LoVo (cell line): ENCODE data around the gene CALML3.

ENCODE experiments used
- DNase-seq: peaks from one replicate; pipeline ENCODE4 v3.0.0-alpha.2; 2016; ENCODE audit warnings: low spot score

Gene CALML3

DNA sequence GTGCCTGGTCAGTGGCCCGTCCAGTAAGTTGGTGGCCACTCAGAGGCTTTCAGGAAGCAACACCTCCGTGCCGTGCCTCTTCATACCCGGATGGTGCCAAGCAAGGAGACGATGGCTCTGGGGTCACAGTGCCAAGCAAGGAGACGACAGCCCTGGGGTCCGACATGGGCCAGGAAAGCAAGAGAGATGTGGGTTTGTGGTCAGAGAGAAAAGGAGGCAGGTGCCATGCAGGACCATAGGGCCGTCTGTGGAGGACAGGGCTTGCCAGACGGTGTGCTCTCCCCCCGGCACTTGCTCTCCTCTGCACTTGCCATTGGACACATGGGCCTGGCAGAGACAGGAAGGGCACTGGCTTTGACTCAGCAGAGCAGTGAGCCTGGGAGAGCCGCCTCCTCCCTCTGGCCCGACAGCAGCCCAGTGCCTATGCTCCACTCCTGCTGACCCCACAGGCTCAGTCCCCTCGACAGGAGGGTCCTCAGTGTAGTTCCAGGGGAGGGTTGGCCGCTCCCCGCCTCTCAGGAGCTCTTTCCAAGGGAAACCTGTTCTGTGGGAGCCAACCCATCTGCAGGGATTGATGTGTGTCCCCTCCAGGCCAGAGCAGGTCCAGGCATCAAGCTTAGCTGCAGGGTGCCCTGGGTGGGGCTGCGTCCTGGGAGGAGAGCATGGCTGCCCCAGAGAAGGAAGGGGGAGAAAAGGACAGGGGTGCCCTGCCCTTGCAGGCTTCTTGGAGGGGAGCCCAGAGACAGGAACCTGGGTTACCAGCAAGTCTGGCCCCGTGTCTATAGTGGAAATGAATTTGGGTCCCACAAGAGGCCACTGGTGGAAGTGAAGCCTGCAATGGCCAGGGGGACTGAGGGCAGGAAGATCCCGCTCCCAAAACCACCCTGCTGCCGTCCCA lies 17.8 kb upstream of the CALML3 start:
- DNase-seq, result no peak

DNA sequence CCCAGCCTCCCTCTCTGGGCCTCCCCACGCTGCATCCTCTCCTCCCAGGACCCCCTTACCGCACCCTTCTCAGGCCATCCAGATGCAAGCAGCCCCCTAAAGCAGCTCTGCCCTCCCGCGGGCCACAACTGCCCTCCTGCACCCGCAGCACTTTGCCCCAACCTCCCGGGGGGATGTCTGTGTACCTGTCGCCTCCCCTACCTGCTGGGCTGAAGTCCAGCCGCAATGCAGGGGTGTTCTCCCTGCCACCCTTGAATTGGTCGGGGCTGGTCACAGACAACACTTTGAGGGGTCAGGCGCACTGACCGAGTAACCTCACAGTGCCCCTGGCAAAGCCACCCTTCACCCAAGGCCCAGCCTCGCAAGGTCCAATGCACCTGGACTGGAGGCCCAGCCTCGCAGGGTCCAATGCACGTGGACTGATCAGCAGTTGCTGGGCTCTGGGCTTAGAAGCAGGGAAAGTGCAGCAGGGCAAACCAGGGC lies 17.1 kb upstream of the CALML3 start:
- DNase-seq, result no peak

DNA sequence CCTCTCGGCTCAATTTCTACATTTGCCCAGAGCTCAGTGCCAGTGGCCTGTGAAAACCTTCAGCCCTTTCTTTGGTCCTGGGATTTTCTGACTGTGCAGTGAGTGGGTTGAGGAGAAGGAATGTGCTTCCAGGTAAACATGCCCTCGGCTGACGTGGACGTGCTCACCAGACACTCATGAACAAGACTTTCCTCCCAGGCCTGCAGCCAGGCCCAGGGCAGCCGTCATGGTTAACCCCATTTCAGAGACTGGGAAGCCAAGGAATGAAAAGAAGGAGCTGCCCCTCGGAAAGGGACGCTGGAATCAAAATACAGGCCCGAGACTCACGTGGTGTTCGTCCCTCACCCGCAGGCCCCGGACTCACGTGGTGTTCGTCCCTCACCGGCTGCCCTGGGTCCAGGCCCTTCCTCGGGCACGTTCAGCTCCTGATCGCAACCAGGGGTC lies 16.6 kb upstream of the CALML3 start:
- no peak for DNase-seq

GRCh38 chr10:5508786-5509185 lies 16.0 kb upstream of the CALML3 start:
- no peak for DNase-seq

DNA sequence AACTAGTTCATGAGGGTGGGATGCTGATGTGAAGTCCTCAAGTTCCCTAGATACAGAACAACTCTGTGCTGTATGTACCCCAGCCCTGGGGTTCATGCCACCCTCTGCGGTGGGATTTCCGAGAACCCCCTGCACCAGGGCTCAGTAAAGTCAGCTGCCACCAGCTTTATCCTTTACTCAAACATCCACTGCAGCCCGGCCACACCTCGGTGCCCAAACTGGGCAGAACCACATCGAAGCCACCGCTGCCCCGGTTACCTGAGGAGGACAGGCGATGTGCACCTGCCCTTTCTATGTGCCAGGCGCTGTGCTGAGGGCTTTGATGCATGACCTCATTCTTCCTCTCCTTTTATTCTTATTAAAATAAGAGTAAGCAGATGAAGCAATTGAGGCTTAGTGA lies 15.5 kb upstream of the CALML3 start:
- DNase-seq, result no peak

DNA sequence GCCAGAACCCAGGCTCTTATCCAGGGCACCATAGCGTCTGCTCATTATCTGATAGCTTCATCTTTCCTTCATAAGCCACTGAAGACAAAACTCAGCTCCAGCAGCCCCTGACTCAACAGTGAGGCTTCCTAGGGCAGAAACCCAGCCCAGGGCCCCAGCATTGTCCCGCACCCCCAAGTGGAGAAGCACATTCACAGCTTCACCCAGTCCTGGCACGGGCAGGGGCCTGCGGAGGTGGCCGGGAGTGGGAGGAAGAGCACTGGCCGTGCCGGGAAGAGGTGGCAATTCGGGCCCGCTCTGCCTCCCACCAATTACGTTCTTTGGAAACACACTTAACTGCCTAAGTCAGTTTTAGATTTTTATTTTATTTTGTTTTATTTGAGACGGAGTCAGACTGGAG lies 15.1 kb upstream of the CALML3 start:
- DNase-seq, result no peak

DNA sequence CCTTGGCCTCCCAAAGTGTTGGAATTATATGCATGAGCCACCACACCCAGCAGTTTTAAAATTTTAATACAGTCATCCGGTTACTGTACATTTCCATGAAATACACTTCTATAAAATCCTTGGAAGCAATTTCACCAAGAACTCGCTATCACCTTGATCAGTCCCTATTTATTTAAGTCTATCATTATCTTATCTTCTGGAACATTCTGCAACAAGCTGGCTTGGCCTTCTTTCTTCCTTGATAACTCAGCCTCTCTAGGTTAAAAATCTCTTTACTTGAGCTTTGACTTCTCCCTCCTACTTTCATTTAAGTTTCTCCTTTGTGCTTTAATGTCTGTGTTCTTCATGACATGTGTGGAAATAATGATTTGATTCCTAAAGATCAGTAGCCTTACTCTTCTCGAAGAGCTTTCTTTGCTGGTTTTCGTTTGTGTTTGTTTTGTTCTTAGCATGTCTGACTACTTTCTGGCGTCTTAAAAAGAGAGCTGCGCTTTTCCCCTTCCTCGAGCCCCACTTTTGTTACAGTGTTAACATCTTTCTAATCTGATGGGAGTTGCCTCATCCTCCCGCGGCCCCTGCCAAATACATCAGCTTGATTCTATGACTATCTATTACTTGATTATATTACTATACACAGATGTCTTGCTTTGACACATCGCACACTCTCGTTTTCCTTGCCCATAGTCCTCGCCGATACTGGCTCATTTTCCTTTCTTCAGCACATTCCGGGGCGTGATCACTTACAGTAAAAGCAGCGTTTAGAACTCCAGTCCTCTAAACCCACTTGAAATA lies 14.3 kb upstream of the CALML3 start:
- no peak for DNase-seq

GRCh38 chr10:5511231-5511884 lies 13.4 kb upstream of the CALML3 start:
- DNase-seq, result no peak

- DNase-seq, result no peak
These were observed 12.9 kb upstream of the CALML3 start for GRCh38 chr10:5511885-5512280.

GRCh38 chr10:5512331-5512730 lies 12.4 kb upstream of the CALML3 start:
- DNase-seq, result no peak

- DNase-seq, result no peak
These were observed 11.7 kb upstream of the CALML3 start for GRCh38 chr10:5512881-5513612.

DNA sequence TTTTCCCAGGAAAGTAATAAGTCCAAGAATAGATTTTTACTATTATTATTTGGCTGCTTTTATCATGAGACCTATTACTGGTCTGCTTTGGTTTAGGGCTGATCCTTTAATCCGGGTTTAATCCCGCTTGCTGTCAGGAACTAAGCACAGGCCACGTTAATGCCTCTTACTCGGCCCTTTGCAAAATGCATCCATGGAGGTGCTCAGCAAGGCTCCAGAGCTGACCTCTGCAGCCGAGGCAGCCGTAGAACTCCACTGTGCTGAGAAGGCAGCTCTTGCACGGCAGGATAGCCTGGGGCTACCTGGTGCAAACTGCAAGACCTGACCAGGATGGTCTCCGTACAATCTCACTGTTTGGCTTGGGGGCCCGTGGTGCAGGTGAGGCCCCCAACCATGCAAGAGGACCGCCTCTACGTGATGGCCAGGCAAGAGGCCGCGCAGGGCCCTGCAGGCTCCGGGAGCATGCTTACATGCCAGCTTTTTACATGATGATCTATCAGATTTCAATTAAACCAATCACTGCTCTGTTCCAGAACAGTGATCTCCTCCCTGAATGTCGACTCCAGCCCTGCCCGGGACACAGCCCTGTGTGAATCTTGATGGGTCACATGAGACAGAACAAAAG lies 10.4 kb upstream of the CALML3 start:
- no peak for DNase-seq

GRCh38 chr10:5515948-5516761 lies 8.6 kb upstream of the CALML3 start:
- no peak for DNase-seq

GRCh38 chr10:5517546-5517945 lies 7.2 kb upstream of the CALML3 start:
- DNase-seq, result no peak

GRCh38 chr10:5518143-5518542 lies 6.6 kb upstream of the CALML3 start:
- peak; percentile 29 for DNase-seq

DNA sequence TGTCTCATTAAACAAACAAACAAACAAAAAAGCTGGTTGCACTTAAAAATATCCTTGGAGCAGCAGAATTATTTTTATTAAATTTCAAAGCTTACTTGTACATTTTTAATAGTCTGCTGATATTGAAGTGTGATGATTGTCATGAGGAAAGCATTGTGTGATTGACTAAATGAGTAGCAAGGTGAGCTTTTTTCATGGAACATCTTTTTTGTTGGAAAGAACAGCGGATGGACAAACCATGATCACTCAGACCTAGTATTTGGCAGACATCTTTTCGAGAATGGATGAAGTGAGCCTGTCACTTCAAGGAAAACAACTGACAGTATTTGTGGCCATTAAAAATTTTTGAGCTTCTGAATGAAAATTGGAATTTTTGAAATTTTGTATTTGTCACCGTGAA lies 5.7 kb upstream of the CALML3 start:
- no peak for DNase-seq

DNA sequence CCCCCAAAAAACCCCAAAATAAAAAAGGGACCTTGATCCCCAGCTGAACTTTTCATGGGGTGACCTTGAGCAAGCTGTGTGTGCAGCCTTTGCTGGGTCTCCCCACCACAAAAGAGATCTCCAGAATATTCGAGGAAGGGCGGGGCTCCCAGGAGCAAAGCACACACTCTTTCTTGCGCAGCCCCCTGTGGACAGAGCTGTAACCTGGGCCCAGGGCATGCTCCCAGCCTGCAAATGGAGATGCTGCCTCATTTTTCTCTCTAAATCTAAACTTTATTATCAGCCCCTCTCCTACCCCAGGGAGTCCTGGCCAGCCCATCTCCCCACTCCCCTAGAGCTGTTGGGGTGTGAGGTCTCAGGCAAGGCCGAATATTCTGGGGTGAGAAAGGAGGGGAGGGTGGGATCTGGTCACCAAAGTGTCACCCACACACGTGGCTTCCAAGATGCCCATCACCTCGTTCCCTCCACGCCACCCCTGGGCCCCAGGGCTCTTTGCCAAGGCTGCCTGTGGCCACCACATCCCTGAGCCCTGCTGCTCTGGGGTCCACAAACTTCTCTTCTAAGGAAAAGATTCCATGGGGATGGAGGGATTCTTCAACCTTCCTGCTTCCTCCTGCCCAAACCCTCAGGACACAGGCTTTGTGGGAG lies 1.7 kb upstream of the CALML3 start:
- no peak for DNase-seq

GRCh38 chr10:5523796-5524574 lies 776 bp upstream of the CALML3 start:
- no peak for DNase-seq
